Mammary epithelial cell (primary cell): Measurements from ENCODE around the gene NLRX1.

ENCODE experiments used
- CTCF ChIP-seq, 2 donors: IDR thresholded peaks in 1 of 2; conservative IDR thresholded peaks in 1 of 2; 2 replicates each; pipeline ENCODE4 v1.5.1; 2011 to 2012; ENCODE audit warnings: inconsistent platforms in 2 of 2, low read length in 2 of 2, mild to moderate bottlenecking in 2 of 2, control low read depth in 1 of 2, low read depth in 1 of 2; ENCODE audit not compliant: insufficient read depth in 1 of 2; ENCODE audit errors: extremely low read depth in 1 of 2
- EZH2 ChIP-seq: IDR thresholded peaks from 2 replicates; pipeline ENCODE4 v1.6.1; 2012; ENCODE audit warnings: low read length, inconsistent platforms, borderline replicate concordance

DNA sequence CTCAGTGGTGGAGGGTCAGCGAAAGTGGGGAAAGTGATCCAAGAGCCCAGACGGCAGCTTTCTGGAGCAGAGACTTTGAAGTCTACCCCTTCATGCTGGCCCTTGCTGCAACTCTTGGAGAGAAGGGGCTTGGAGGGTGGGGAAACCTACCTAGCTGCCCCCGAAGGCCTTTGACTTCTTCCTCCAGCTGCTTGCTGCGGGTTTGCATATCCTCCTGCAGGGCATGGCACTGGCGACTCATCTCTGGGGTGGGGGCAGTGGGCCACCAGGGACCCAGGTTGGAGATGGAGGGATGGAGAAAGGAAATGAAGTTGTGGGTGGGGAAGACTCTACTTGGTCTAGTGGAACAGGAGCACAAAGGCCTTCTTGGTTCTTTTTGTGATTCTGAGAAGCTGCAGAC lies 24.5 kb downstream of the NLRX1 start:
- TF ChIP-seq CTCF (conservative IDR thresholded peaks at IDR 0.05 in 1 of 2, IDR thresholded peaks at IDR 0.05 in 1 of 2; ENCODE audit: extremely low read depth in 1 of 2, insufficient read depth in 1 of 2, low read depth in 1 of 2, low read length in 2 of 2) (no peak), EZH2 (no peak)
